HG03060 (cell line): ENCODE data around the gene LDLRAP1.
"Not testable (repeated sequence)": the region's sequence is repeated elsewhere in the genome, so short reads cannot be mapped to it uniquely, and the experiment has no call there.

Experiments
- ATAC-seq: cut with Tn5 transposase; IDR thresholded peaks from one replicate; pipeline ENCODE4 v1.9.1; 2021; ENCODE audit warnings: low read depth, moderate number of reproducible peaks; ENCODE audit not compliant: unreplicated experiment

The LDLRAP1 gene

DNA sequence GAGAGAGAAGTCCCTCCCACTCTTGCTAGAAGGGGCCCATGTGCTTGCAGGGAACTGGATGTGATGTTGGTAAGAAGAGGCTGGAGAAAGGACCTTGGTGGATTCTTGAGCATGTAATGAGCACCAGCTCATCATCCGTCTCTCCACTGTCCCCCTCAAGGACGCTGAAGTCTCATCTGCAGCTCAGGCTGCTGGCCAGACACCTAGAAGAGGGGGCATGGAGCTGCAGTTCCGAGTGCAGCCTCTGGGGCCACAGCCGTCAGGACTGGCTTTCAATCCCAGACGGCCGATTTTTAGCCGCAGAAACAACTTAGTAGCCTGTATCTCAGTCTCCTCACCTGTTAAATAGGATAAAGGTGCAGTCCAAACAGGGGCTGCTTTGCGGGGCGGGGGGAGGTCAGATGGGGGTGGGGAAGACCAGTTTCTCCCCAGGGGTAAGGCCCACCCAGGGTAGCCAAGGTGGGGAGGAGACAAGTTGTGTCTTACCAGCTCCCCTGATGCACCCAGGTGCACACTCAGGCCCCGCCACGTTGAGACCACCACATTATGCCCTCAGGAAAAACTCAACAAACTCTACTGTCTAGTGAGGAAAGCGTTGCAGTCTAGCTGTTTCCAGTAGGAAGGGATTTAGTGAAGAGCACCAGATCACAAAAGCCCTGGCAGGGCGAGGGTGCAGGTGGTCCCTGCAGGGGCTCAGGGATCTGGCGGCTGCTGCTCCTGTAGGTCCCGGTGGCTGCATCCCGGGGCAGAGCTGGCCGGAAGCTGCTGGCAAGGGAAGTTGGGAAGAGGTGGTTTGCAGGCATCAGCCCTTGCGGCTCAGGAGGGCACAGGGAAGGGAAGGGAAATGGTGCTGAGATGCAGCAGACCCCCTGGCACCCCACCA, 29.5 kb downstream of the LDLRAP1 start:
- ATAC-seq: no peak

DNA sequence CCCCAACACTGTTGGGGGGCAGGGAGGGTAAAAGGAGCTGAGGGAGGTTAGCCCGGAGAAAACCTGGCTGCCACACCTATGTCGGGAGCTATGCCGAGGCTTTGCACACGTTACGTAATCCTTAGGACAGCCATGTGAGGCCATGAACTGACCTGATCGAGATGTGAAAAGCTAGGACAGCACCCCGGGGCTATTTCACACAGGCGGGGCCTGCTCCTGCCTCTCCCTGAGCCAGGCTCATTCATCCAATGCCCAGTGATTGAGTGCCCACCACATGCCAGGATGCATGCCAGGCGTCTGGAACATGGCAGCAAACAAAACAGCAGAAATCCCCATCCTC, 30.2 kb downstream of the LDLRAP1 start:
- no peak for ATAC-seq

DNA sequence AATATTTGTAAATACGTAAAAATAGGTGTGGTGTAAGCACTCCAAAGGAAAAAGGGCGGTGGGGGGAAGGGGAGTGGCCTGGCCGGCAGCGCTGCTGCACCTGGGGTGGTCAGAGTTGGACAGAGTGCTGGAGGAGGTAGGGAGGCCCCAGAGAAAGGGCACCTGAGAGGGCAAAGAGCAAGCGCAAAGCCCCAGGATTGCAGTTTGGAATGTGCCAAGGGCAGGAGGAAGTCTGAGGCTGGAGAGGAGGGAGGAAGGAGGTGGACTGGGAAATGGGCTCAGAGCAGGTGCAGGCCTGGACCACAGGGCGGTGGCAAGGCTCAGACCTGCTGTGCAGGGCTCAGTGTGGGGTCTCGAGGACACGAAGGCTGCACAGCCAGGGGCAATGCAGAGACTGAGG, 30.6 kb downstream of the LDLRAP1 start:
- ATAC-seq: no peak

DNA sequence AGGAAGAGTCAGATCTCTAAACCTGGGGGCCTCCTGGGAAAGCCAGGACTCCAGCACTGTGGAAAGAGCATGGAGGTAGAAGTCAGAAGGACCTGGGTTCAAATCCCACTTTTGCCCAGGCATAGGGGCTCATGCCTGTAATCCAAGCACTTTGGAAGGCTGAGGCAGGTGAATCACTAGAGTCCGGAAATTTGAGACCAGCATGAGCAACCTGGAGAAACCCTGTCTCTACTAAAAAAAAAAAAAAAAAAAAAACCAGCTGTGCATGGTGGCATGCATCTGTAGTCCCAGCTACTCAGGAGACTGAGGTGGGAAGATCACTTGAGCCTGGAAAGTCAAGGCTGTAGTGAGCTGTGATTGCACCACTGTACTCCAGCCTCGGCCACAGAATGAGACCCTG, 31.8 kb downstream of the LDLRAP1 start:
- ATAC-seq: no peak

DNA sequence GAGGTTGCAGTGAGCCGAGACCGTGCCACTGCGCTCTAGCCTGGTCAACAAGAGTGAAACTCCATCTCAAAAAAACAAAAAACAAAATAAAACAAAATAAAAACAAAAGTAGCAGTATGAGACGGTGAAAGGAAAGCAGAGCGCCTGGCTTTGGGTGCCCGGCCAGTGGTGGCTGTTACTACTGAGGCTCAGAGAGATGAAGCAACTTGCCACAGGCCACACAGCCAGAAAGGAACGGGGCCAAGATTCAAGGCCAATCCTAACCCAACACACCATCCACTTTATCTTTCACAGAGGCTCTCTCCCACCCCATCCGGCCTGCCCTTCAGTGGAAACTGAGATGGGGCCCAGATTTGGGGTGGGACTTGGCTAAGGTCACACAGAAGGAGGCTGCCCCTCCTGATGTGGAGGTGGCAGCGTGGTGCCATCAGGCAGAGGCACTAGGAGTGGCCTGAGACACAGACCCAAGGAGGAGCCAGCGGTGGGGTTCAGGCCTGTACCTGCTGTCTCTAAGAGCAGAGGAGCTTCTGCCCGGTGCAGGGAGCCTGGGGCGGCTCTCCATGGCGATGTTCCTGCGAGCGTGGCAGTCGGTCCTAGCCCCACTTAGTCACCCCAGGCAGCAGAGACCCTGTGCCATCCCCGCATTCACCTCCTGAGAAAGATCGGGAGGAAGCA, 33.2 kb downstream of the LDLRAP1 start:
- ATAC-seq: no peak

DNA sequence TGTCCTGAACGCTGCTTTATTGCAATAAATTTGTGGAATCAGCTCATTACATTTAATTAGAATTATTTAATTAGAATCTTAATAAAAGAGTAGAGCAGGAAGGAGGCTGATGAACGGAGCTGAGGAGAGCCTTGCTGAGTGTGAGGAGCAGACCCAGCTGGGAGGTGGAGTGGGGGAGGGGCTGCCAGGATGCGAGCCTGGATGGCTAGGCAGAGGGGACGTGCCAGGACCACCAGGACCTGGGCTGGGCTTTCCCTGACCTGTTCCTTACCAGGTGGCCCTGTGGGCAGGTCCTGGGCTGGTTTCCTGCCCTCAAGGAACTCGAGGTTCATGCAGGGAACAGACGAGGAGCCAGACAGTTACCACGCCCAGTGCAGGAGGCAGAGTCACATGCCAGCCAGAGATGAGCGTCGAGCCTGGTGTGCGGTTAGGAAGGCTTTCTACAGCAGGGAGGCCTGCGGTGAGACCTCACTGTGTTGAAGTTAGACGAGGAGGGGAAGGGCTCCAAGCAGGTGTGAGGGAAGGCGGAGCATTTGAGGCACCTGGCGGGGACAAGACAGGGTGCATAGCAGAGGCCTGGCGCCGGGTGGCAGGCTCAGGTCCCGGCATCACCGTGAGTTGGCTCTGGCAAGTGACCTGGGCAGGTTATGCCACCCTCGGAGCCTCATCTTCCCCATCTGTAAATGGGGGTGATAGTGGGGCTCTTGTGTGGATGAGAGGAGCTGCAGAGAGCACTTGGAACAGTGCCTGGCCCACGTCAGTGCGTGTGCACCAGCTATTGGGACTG, 33.9 kb downstream of the LDLRAP1 start:
- ATAC-seq: no peak

DNA sequence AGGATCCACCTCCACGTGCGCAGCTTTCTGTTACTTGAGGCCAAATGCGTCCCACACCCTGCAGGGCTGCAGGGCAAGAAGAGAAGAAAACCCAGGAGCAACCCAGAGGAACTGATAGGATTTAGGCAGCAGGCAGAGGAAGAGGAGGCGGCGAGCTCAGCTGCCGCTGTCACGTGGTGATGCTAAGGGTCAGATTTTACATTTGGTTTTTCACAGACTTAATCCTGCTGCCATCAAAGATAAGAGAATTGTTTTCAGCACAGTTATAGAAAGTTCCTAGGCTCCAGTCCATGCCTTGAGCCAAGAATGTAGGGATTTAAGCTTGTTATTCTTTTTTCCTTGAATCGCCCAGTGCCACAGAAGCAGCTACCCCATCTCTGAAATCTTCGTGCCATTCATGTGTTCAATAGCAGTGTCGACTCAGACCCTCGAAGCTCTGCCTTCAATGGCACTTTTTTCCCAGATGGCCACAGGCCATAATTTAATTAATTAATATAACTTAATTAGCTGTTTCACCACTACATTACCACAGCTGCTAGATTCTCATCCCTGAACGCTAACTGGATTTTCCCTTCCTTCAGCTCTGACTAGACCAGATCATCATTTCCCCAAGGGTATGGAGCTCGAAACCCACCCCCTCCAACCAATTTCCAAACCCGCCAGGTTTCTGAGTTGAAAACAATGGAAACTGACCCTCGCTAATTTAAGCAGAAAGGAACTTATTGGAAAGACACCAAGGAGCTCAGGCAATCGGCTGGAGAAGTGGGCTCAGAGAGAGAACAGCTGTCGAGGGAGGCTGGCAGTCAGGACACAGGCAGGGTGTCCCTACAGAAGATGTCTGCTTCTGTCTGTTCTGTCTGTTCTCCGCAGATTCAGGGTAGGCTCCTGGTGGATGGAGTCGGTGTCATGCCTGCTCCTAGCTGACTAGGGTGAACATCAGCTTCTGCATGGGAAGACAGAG, 36.2 kb downstream of the LDLRAP1 start:
- ATAC-seq: no peak

DNA sequence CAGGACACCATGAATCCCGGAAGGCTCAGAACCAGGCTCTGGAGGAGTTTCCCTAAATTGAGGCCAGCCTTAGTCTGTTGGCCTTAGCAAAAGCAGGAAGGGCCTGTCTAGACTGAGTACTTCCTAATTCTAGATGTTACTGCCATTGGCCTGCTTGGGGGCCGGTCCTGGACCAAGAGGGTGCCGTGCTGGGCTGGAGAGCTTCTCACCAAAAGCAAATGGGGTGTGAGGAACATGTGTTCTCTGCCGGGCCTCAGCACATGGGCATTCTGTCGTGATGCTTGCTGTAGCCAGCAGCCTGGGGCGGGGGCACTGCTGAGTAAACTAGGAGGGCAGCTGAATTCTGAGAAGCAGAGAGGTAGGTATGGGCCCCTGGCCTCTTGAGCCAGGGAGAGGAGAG, 37.5 kb downstream of the LDLRAP1 start:
- no peak for ATAC-seq

DNA sequence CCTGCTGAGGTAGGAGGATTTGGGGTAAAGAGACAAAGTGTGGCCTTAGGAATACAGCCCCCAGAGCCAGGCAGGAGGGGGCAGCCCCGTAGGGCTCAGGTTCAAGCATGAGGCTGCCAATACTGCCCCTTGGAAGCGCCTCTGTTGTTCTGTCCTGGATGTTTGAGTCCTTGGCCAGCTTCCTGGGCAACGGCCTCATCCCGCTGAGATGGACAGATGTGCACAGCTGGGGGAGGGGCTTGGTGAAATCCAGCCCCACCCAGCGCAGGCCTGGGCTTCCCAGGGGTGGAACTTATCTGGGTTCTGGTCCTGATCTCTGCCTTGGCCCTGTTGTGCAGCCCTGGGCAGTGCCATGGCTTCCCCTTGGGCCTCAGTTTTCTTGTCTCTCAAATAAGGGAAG, 38.4 kb downstream of the LDLRAP1 start:
- ATAC-seq: no peak

DNA sequence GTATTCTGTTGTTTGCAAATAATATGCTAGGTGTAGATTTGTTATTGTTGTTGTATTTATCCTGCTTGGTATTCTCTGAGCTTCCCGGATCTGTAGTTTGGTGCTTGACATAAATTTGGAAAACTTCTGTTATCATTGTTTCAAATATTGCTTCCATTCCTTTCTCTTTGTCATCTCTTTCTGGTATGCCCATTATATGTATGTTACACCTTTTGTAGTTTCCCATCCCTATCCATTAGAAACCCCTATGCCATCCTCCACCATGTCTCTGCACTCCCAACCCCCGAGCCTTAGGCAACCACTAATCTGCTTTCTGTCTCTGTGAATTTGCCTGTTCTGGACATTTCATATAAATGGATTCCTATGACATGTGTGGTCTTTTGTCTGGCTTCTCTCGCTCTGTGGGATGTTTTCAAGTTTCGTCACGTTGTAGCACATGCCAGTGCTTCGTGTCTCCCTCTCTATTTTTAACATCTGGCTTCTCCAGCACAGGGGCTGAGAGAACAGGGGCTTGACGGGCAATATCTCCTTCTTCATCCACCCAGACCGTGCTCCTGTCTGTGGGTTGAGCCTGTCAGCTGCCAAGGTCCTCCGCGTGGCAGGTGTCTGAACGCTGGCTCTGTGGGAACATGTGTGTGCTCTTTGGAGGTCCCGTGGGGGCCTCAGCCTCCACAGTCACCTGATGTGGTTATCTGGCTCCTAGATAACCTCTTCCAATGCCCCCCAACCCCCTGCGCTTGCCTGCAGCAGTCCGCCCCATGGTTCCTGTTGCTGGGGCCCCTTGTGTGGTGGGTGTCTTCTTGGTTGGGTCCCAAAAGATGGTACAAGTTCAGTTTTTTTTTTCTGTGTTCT, 40.3 kb downstream of the LDLRAP1 start:
- ATAC-seq: no peak

DNA sequence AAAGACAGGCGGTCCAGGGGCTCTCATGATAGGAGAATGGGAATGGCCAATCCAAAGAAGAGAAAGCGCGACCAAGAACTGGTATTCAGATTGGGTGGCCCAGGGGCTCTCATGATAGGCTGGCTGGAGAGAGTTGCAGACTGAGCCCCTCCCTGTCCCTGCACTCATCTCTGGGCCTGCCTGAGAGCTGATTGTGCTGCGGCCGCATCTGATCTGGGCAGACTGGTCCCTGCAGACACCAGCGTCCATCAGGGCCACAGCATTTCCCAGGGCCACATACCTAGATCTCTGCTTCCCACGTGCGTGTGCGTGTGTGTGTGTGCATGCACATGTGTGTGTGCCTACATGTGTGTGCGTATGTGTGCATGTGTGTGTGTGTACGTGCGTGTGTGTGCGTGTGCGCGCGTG, 42.8 kb downstream of the LDLRAP1 start:
- ATAC-seq: no peak

DNA sequence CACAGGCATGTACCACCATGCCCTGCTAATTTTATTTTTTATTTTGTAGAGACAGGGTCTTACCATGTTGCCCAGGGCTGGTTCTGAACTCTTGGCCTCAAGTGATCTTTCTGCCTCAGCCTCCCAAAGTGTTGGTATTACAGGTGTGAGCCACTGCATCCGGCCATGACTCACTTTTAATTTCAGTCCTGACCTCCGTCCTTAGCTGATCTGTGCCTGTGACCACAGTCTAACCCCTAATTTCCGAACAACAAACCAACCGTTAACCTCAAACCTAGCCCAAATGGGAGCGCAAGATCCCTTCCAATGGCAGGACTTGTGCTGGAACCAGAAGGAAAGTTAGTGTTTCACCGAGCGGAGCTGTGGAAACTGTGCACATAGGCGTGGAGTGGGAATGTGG, 43.9 kb downstream of the LDLRAP1 start:
- no peak for ATAC-seq

DNA sequence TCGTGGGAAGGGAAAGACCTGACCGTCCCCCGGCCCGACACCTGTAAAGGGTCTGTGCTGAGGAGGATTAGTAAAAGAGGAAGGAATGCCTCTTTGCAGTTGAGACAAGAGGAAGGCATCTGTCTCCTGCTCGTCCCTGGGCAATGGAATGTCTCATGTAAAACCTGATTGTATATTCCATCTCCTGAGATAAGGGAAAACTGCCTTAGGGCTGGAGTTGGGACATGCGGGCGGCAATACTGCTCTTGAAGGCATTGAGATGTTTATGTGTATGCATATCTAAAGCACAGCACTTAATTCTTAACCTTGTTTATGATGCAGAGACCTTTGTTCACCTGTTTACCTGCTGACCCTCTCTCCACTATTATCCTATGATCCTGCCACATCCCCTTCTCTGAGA, 44.8 kb downstream of the LDLRAP1 start:
- not testable (repeated sequence) for ATAC-seq

DNA sequence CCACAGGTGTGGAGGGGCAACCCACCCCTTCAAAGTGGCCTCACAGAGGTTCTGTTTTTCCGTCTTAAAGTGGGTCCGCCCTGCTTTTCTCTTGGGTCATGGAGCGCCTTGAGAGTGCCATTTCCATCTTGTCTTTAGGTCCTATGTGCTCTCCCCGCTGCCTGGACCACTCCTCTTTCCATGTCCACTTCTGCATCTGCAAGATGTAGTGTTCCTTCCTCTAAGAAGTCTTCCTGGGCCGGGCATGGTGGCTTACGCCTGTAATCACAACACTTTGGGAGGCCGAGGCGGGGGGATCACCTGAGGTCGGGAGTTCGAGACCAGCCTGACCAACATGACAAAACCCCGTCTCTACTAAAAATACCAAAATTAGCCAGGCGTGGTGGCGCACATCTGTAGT, 45.4 kb downstream of the LDLRAP1 start:
- not testable (repeated sequence) for ATAC-seq

DNA sequence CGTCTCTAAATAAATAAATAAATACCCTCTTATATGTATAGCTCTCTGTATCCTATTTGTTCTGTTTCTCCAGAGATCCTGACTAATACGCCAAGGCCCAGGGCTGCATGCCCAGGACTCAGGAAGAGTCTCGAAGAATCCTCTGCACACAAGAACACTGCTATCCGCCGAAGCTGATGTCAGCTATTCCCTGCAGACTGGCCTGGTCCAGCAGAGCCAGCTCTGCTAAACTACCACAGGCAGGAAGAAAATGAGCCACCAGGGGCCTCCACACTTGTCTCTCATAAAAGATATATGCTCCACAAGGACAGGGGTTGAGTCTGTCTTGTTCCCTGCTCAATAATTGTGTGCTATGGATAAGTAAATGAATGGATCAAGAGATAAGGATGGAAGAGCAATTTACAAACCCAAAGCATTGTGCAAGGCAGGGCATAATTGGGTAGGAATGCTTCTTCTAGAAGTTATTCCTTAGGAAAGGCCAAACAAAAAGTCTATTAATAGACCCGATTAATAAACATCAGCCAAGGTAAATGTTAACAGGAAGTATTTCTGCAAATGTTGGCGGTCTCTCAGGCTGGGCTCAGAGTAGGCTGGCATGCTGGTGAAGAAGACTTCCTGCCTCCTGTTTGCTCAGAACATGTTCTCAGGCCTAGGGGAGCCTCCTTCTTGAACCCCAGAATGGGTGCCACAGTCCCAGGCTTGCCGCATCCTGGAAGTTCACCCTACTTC, 46.9 kb downstream of the LDLRAP1 start:
- ATAC-seq: no peak

DNA sequence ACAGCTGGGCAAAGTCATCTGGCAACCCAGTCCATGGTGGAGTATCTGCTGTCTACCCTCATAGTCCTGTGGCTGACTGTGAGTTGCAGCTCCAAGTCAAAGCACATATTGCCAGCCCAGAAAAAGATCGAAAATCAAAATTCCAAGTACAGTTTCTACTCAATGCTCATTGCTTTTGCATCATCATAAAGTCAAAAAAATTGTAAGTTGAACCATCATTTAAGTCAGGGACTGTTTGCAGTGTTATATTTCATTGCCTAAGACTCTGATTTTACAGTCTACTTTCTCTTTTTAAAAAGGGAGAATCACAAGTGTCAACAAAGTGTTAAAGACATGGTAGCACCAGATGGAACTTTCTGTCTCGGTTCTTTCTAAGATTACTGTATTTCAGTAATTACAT, 50.5 kb downstream of the LDLRAP1 start:
- no peak for ATAC-seq

DNA sequence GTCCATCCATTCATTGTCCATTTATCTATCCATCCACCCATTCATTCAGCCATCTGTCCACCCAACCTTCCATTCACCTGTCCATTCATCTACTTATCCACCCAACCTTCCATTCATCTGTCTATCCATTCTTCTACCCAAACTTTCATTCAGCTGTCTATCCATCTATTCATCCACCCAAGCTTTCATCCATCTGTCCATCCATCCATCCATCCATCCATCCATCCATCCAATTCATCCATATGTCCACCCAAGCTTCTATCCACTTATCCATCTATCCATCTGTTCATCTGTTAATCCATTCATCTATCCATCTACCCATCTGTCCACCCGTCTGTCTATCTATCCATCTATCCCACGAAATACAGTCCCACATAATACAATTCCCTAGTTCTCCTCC, 51.6 kb downstream of the LDLRAP1 start:
- no peak for ATAC-seq

DNA sequence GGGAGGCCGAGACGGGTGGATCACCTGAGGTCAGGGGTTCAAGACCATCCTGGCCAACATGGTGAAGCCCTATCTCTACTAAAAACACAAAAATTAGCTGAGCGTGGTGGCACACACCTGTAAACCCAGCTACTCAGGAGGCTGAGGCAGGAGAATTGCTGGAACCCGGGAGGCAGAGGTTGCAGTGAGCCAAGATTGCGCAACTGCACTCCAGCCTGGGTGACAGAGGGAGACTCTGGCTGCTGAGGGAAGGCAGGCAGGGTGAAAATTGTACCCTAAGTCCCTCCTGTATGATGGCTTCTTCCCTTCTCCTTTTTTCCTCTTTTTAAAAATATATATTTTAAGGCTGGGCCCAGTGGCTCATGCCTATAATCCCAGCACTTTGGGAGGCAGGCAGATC, 53.2 kb downstream of the LDLRAP1 start:
- not testable (repeated sequence) for ATAC-seq

DNA sequence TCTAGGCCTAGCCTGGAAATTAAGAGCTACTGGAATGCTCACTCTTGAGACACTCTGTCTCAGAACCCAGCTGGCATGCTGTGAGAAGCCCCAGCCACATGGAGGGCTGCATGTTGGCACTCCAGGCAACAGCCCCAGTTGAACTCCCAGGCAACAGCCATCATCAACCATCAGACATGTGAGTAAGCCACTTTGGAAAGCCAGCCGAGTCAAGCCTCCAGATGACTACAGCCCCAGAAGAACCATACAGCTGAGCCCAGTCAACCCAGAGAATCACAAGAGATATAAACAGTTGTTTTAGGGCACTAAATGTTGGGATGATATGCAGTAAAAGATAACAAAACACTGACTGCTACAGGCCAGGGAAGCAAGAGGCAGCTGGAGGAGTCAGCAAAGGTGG, 55.5 kb downstream of the LDLRAP1 start:
- no peak for ATAC-seq
